GM12864 (cell line): ENCODE results near the gene CDC25A.

Experiments
- DNase-seq: peaks from one replicate; pipeline ENCODE4 v3.0.0-alpha.2; 2011; ENCODE audit warnings: low read depth
- H3K4me3 ChIP-seq: 2 replicates; pipeline ENCODE4 v1.5.1; 2011; ENCODE audit warnings: mild to moderate bottlenecking, low read depth, low read length, control low read depth
- TF ChIP-seq, protein P1 (sequence below): IDR thresholded peaks from 2 replicates; pipeline ENCODE4 v1.5.1; 2011; ENCODE audit warnings: low read depth, mild to moderate bottlenecking, moderate library complexity, low read length, control low read depth, inconsistent platforms; ENCODE audit errors: missing control alignments

The CDC25A gene

DNA sequence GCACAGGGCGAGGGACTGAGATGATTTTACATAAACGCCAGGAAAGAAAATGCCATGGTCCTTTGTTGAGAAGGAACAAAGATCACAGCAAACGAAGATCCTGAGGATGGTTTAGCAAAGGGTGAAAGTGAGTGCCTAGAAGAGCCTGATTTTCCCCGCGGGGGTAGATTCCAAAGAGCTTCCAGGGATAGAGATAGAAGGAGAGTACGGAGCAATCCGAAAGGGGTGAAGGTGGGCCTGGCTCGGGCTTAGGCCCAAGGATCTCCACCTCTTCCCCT is 977 bp downstream of the CDC25A start:
- TF ChIP-seq, protein P1, sequence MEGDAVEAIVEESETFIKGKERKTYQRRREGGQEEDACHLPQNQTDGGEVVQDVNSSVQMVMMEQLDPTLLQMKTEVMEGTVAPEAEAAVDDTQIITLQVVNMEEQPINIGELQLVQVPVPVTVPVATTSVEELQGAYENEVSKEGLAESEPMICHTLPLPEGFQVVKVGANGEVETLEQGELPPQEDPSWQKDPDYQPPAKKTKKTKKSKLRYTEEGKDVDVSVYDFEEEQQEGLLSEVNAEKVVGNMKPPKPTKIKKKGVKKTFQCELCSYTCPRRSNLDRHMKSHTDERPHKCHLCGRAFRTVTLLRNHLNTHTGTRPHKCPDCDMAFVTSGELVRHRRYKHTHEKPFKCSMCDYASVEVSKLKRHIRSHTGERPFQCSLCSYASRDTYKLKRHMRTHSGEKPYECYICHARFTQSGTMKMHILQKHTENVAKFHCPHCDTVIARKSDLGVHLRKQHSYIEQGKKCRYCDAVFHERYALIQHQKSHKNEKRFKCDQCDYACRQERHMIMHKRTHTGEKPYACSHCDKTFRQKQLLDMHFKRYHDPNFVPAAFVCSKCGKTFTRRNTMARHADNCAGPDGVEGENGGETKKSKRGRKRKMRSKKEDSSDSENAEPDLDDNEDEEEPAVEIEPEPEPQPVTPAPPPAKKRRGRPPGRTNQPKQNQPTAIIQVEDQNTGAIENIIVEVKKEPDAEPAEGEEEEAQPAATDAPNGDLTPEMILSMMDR, result no peak
- DNase-seq, result no peak
- peak overlapping the region; percentile 98 for H3K4me3 ChIP-seq

DNA sequence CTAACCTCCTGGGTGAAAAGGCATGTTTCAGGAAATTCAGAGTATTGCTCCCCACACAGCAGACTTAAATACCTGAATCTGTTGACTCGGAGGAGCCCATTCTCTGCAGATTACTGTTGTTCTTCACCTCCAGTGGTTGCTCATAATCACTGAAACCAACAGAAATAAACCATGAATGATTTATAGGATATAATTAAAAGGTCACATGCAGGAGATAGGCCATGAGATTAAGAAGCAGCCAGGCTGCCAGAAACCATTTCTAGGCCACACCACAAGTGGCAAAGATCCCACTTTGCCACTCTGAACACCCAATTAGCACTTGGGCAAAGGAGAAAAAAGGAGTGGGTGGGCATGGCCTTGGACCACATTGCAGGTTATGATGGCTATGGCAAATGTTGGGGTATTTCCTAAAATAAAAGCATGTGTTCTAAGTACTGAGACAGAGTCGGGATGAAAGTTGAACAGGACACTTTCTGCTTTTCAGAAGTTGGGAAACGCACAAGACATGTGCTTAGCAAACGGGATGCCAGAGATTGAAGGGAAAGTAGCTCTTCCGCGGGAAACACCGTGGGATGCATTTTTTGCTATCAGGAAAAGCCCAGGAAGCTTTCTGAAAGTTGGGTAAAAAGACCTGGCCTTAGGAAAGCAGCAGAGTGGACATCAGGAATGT is 1.5 kb downstream of the CDC25A start:
- H3K4me3 ChIP-seq, result peak overlapping the region; percentile 98
- DNase-seq, result no peak
- TF ChIP-seq, protein P1, result no peak

DNA sequence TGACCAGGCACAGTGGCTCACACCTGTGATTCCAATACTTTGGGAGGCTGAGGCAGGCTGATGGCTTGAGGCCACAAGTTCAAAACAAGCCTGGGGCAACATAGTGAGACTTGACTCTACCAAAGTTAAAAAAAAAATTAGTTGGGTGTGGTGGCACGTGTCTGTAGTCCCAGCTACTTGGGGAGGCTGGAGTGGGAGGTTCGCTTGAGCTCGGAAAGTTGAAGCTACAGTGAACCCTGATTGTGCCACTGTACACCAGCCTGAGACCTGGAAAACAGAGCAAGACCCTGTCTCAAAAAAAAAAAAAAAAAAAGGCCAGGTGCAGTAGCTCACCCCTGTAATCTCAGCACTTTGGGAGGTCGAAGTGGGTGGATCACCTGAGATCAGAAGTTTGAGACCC is 3.1 kb downstream of the CDC25A start:
- H3K4me3 ChIP-seq, result no peak overlapping the region
- no peak for DNase-seq
- TF ChIP-seq, protein P1, result no peak

GRCh38 chr3:48184299-48184698 is 3.9 kb downstream of the CDC25A start:
- TF ChIP-seq, protein P1, result no peak
- no peak overlapping the region for H3K4me3 ChIP-seq
- no peak for DNase-seq

DNA sequence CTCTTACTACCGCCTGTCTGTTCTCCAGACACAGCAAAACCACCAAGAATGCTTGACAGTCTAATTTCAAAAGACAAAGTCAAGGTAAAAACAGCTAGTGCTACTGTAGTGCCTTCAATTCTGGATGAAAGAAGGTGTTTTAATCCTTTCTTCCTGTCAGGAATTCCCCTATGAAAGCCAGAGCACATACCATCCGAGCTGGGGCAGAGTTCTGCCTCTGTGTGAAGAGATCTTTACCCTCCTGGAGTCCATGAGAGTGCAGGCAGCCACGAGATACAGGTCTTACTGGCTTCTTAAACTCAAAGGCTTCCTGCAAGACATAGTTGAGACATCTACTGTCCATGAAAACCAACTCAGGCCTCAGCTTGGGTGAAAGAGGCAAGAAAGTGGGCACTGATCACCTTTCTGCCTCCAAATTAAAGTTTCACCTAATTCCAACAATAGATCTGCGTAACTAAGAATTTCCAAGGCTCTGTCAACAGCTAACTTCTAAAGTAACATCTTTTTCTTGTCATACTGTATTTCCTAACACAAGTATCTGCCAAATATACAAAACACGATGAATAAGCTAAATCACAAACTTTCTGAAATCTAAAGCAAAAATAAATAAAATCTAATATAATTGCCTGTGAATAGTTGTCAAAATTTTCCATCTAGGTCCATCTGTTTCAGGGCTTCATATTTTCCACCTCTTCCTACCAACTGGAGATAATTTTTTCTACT is 7.5 kb downstream of the CDC25A start:
- no peak for DNase-seq
- TF ChIP-seq, protein P1, result no peak
- H3K4me3 ChIP-seq, result no peak overlapping the region

GRCh38 chr3:48180021-48180420 is 8.2 kb downstream of the CDC25A start:
- TF ChIP-seq, protein P1, result no peak
- no peak for DNase-seq
- H3K4me3 ChIP-seq, result no peak overlapping the region

- no peak overlapping the region for H3K4me3 ChIP-seq
- TF ChIP-seq, protein P1, result no peak
- DNase-seq, result no peak
Measured at GRCh38 chr3:48178072-48178471, 10.1 kb downstream of the CDC25A start.
